Activated CD8-positive, alpha-beta memory T cell treated with anti-CD3 and anti-CD28 coated beads, Interleukin-2, amount 50 U/mL, for 24 hours (primary cell): ENCODE results near the gene PKDCC.
"Not testable (repeated sequence)": the region's sequence is repeated elsewhere in the genome, so short reads cannot be mapped to it uniquely, and the experiment has no call there.

Experiments
- DNase-seq: peaks from one replicate; pipeline ENCODE4 v3.0.0-alpha.2; 2020; ENCODE audit errors: extremely low read depth

PKDCC gene

GRCh38 chr2:42030200-42030759 lies 17.5 kb upstream of the PKDCC start:
- DNase-seq = no peak

DNA sequence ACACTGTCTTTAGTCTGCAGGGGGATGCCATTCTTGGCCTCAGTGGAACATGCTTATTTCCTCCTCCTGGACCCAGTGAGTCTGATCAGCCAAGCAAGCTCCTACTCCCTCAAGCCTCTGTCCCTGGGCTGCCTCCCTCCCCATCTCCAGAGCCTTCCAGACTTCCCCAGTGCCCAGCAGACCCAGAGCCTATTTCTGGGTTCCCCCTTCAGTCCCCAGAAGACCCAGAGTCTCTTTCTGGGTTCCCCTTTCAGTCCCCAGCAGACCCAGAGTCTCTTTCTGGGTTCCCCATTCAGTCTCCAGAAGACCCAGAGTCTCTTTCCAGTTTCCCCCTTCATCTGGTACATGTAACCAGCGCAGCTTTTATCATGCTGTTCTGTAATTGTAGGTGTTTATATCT lies 17.0 kb upstream of the PKDCC start:
- no peak for DNase-seq

- DNase-seq = no peak
These were observed 16.3 kb upstream of the PKDCC start for GRCh38 chr2:42031281-42032223.

GRCh38 chr2:42032224-42032620 lies 15.6 kb upstream of the PKDCC start:
- no peak for DNase-seq

DNA sequence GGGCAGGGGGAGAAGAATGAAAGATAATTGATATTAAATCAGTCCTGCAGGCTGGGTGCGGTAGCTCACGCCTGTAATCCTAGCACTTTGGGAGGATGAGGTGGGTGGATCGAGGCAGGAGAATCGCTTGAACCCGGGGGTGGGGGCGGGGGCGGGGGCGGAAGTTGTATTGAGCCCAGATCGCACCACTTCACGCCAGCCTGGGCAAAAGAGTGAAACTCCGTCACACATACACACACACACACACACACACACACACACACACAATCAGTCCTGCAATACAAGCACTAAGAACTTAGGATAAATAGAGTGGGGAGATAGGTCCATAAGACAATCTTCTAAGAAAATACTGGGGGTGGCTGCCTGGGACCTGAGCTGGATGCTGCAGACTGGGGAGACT lies 15.1 kb upstream of the PKDCC start:
- no peak for DNase-seq

- not testable (repeated sequence) for DNase-seq
These were observed 13.7 kb upstream of the PKDCC start for GRCh38 chr2:42034096-42034495.

DNA sequence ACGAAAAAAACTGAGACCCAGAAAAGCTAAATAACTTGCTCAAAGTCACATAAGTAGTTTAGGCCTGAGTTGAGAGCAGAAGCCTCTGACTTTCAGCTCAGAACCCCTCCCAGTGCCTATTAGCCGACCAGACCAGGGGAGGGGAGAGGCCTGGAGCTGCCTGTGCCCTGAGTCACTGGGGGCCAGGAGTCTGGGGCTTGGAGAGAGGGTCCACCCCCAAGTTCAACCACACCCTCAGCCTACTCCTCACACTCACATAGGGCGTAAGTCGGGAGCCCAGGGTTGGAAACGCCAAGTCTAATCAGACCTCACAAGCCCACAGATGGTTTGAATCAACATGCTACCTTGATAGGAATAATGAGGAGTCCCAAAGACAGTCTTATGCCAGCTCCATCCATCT lies 12.6 kb upstream of the PKDCC start:
- no peak for DNase-seq

DNA sequence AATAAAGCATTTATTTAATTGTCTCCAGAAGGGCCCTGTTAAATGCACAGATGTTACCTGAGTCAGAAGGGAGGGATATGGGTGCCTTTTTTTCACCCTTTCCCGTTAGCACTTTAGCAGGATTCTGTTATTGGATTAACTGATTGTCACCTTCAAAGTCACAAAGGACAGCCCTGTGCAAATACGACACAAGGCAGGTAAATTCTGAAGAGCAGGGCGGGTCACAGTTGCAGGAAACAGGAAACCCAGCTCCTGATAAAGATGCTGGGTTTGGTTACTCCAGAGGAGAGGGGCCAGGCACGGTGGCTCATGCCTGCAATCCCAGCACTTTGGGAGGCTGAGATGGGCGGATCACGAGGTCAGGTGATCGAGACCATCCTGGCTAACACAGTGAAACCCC lies 11.4 kb upstream of the PKDCC start:
- DNase-seq = no peak

DNA sequence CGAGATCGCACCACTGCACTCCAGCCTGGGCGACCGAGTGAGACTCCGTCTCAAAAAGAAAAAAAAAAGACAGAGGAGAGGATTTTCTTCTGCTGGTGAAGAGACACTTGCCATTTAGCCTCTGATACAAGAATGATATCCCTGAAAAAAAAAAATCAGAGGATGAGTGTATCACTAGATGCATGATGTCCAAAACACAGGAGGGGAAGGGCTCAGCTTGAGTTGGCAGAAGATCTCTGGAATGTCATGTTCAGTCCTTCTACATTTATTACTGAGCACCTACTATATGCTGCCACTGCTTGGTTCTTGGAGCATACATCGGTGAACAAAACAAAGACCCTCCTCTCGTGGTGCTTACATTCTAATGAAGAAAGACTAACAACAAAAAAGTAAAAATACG lies 10.9 kb upstream of the PKDCC start:
- DNase-seq = no peak

DNA sequence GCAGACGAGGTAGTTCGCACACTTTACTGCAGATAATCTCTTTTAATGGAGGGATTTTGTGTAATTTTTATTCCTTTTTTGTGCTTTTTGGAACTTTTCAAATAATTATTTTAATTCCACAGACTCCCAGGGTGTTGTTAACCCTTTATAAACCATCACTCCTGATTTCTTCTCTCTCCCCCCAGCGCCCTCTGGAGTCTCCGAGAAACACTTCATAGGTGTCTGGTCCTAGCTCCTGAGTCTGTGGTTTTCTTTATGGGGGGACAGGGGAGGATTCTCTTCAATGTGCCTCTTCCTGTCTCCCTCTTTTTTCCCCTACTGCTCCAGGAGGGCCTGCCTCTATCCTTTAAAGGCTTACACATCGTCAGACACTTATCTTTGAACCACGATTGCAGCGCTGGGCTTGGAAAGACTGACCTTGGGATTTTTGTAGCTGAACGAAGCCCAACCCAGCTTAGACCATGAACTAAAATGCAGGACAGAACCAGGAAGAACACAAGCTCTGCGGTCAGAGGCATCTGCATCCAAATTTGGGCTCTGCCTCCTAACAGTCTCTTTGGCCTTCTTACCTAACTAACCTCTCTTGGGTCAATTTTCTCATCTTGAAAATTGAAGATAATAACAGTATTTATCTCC lies 7.1 kb upstream of the PKDCC start:
- no peak for DNase-seq

DNA sequence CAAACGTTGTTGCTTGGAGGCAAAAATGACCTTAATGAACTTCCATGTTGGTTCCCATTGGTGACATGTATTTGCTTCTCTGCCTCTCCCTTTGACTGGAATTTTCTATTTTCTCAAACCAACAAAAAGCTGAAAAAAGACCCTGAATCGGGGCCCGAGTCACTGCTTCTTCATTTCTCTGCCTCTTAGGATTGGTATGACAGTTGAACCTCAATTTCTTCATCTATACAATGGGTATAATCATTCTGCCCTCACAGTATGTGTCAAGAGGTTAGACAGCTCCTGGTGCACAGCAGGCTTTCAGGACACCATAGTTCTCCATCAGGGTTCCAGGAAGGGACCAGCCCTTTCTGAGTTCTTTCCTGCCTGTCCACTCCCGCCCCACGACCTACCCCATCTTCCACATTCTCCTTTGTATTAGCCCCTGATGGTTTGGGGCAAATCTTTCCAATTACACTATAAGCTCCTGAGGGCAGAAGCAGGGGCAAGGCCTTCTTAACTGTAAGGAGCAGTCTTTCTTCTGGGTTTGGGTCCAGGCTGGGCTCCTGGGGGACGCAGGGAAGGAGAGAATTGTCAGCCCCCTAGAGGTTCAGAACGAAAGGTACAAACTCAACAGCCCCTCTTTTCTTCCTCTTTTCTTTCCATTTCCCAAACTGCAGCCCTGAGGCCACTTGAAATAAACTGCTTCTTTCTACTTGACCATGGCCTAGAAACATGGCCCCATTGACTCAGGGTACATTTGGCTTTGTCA lies 6.3 kb upstream of the PKDCC start:
- DNase-seq = no peak

DNA sequence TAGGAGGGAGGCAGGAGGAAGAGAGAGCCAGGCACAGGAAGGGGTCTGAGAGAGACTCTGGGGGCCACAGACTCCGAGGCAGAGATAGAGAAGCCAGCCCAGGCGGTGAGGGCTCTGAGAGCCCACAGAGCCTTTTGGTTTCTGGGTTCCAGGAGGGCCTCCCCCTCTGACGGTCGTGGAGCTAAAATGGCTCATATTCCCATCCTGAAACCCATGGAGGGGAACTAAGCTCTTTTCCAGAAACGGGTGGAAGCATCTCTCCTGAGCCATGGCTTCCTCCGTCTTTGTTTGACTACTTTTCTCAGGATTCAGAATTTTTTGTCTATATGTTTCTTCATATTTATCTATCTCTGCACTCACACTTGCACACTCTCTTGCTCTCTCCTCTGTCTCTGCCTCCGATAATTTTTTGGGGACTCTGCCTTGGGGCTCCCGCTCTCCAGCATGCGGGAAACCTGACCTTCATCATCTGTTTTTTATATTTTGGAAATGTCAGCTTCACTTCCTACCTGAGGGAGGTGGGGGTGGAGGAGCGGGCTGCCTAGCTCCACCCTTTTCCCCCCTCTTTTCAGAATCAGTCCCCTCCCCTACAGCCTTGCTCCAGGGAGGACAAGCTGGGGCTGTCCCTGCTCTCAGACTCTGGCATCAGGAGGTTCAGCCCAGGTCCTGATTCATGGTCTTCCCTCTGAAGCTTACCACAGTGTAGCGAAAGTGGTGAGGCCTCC lies 5.0 kb upstream of the PKDCC start:
- DNase-seq = no peak

DNA sequence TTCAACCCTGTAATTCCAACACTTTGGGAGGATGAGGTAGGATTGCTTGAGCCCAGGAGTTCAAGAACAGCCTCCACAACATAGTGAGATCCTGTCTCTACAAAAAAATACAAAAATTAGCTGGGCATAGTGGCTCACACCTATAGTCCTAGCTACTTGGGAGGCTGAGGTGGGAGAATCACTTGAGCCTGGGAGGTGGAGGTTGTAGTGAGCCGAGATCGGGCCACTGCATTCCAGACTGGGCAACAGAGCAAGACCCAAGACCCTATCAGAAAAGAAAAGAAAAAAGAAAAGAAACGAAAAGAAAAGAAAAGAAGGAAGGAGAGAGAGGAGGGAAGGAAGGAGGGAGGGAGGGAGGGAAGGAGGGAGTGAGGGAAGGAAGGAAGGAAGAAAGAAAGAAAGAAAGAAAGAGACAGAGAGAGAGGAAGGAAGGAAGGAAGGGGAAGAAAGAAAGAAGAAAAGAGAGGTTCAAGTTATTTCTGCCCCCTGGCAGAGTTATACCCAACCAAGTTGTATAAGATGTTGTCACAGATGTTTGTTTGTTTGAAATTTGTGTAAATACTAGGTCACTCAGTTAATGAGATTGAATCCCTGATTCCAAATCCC lies 3.9 kb upstream of the PKDCC start:
- no peak for DNase-seq

- DNase-seq = no peak
These were observed 2.9 kb upstream of the PKDCC start for GRCh38 chr2:42044939-42045338.

DNA sequence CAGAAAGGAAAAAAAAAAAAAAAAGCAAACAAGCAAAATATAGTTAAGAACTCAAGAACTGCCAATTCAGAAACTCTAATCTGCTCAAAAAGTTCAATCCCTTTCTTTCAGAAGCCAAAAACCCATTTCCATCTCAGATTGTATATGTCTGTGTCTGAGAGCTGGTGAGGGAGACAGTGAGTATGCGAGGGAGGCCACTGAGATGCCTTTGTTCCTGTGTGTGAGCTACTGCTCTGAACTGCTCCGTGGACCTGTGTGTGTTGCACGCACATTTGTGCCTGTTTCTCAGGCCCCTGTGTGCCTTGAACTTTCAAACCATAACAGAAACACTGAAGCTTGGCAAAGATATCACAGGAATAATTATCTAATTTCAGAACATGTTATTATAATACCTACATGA lies 2.5 kb upstream of the PKDCC start:
- DNase-seq = no peak

GRCh38 chr2:42045848-42046748 lies 1.7 kb upstream of the PKDCC start:
- no peak for DNase-seq

DNA sequence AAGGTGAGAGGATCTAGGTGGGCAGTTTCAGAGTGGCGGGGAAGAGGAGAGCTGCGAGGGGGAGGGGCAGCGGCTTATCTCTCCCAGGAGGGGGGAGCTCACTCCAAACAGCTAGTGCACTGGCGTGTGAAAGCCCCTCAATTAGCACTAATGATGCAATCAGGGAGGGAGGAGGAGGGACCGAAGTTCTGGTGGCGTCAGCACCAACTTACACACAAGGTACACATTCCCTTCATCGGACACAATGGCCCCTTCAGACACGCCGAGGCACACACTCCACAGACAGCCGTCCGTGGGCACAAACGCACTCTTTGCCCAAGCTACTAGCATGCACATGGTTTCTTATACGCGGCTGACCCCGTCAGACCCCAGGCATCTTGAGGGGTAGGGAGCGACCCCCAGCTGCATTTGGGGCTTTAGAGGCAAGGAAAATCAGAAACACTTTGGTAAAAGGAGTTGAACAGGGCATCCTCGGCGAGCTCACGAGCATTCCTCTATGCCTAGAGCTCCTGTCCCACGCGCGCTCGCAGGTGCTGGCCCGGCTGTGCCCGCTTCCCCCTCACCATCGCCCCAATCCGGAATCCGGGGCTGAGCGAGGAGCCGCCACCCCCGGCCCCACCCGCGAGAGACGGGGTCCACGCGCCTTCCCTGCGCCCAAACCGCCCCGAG lies 868 bp upstream of the PKDCC start:
- DNase-seq = no peak

GRCh38 chr2:42048299-42049220 lies 739 bp downstream of the PKDCC start:
- no peak for DNase-seq
